Measurements from ENCODE around the gene DST.

The DST gene

DNA sequence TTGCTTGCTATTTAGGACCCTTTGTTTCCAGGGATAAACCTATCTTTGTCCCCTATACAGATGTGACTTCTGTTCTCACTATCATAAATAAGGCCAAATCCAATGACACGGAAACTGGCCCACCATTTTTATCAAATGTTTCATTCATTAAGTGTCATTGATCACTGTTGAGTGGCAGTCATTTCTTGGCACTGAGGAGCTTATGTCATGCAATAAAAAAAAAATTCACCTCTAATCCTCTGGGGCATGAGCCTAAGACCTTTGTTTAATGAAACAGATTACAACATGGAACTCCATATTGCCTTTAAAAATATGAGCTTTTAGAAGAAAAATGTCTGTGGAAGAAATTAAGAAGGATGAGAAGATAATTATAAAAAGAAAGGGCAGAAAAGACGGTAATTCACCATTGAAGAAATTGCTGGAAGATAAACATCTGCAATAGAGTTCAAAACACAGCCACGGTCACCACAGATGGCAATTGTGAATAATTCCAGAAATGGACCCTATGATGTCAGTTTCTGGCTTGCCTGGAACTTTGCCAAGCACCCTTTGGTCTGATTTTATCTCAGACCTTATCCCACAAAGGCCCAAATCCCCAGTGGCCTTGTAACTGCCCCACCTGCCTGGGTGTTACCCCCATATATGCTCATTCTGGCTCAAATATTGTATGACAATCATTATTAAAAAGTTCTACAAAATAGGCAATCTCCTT lies 91.1 kb downstream of the DST start:
- Histone ChIP-seq H3K9me3 (ENCODE audit: insufficient read depth, low read depth, low read length) (no peaks in the 10 kb centered on the region), H3K36me3 (ENCODE audit: control insufficient read depth in 1 of 2, insufficient read depth in 2 of 2, low read length in 2 of 2) (peaks cover 0 to 4% of the 10 kb centered on the region in 2 experiments), H2BK5ac (ENCODE audit: low read depth, low read length, poor library complexity) (no peak overlapping the region), H4K91ac (ENCODE audit: low read depth, low read length) (no peak overlapping the region), H3K23ac (ENCODE audit: low read length) (no peak overlapping the region), H3K4me3 (ENCODE audit: low read depth, low read length) (no peak overlapping the region), H4K8ac (ENCODE audit: low read depth, low read length) (no peak overlapping the region), H2BK12ac (ENCODE audit: low read length) (no peak overlapping the region), H3K79me2 (ENCODE audit: control insufficient read depth, insufficient read depth, low read length, poor library complexity) (no peaks in the 10 kb centered on the region), H3K18ac (ENCODE audit: low read length) (no peak overlapping the region), H3K27ac (ENCODE audit: low read depth, low read length) (no peak overlapping the region), H2AFZ (ENCODE audit: insufficient read depth, low read length, poor library complexity) (no peak overlapping the region), H3K14ac (ENCODE audit: low read length) (no peak overlapping the region), H3K4me1 (ENCODE audit: control insufficient read depth in 1 of 2, insufficient read depth in 2 of 2, low read length in 2 of 2) (no peaks in the 10 kb centered on the region), H3K79me1 (ENCODE audit: low read length) (no peaks in the 10 kb centered on the region), H3K27me3 (ENCODE audit: insufficient read depth, low read length) (no peaks in the 10 kb centered on the region), H3K4me2 (ENCODE audit: low read length) (no peak overlapping the region), H4K12ac (ENCODE audit: low read depth, low read length) (no peak overlapping the region), H3K4ac (ENCODE audit: low read depth, low read length) (no peak overlapping the region), H2AK5ac (ENCODE audit: low read length) (no peak overlapping the region), H3K9ac (ENCODE audit: low read length) (no peak overlapping the region), H2BK120ac (ENCODE audit: insufficient read depth, low read length, poor library complexity) (no peak overlapping the region)
- DNase-seq, result peak in 1 of 2 donors; percentile 41
- no CpG with 5 or more reads among the region's 3 CpGs for WGBS (ENCODE audit: extremely low coverage, insufficient coverage, insufficient read length)

DNA sequence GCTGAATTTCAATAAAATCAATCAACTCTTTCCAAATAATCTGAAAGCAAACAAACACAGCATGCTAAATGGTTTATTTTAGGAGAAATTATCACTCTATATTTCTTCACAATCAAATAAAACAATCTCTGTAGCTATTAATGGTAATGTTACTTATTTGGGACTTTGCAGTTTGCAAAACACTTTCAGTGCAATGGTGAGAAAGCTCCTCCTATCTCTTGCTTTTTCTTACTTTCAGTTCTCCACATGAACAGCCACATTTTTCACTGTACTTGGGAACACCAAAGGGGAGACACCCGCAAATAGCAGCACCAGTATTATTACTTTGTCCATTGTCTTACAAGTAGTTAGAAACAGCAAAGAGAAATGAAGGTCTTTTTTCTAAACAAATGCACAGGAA lies 92.4 kb downstream of the DST start:
- Histone ChIP-seq H4K12ac (ENCODE audit: low read depth, low read length) (no peak overlapping the region), H4K8ac (ENCODE audit: low read depth, low read length) (no peak overlapping the region), H2AFZ (ENCODE audit: insufficient read depth, low read length, poor library complexity) (no peak overlapping the region), H3K4me2 (ENCODE audit: low read length) (no peak overlapping the region), H3K4me3 (ENCODE audit: low read depth, low read length) (no peak overlapping the region), H3K9ac (ENCODE audit: low read length) (no peak overlapping the region), H4K91ac (ENCODE audit: low read depth, low read length) (no peak overlapping the region), H3K27ac (ENCODE audit: low read depth, low read length) (no peak overlapping the region), H3K9me3 (ENCODE audit: insufficient read depth, low read depth, low read length) (no peaks in the 10 kb centered on the region), H3K27me3 (ENCODE audit: insufficient read depth, low read length) (no peaks in the 10 kb centered on the region), H2BK5ac (ENCODE audit: low read depth, low read length, poor library complexity) (no peak overlapping the region), H3K14ac (ENCODE audit: low read length) (no peak overlapping the region), H2BK120ac (ENCODE audit: insufficient read depth, low read length, poor library complexity) (no peak overlapping the region), H3K79me2 (ENCODE audit: control insufficient read depth, insufficient read depth, low read length, poor library complexity) (no peaks in the 10 kb centered on the region), H3K18ac (ENCODE audit: low read length) (no peak overlapping the region), H3K4ac (ENCODE audit: low read depth, low read length) (no peak overlapping the region), H3K23ac (ENCODE audit: low read length) (no peak overlapping the region), H3K4me1 (ENCODE audit: control insufficient read depth in 1 of 2, insufficient read depth in 2 of 2, low read length in 2 of 2) (no peaks in the 10 kb centered on the region), H3K79me1 (ENCODE audit: low read length) (no peaks in the 10 kb centered on the region), H3K36me3 (ENCODE audit: control insufficient read depth in 1 of 2, insufficient read depth in 2 of 2, low read length in 2 of 2) (peaks cover 0 to under 1% of the 10 kb centered on the region in 2 experiments), H2AK5ac (ENCODE audit: low read length) (no peak overlapping the region), H2BK12ac (ENCODE audit: low read length) (no peak overlapping the region)
- no peak for DNase-seq
- WGBS (ENCODE audit: extremely low coverage, insufficient coverage, insufficient read length), result no CpG with 5 or more reads among the region's 1 CpG

DNA sequence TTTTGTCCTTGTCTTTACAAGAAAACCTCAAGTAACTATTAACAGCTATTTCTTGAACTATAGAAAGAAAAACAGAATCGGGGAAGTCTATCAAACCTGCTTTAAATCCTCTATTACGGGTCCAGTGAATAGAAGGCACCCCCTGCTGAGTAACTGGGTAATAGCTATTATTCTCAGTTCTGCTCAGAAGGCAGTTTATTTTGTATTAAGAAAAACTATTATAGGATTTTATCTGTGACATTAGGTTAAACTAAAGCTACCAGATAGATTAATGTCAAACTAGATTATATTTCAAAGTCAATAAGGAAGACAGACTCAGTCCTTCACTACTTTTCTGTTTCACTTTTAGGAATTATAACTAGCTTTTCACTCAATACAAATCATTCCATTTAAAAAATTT lies 93.7 kb downstream of the DST start:
- H4K12ac ChIP-seq (ENCODE audit: low read depth, low read length), result no peak overlapping the region
- no peaks in the 10 kb centered on the region for H3K36me3 ChIP-seq (ENCODE audit: control insufficient read depth in 1 of 2, insufficient read depth in 2 of 2, low read length in 2 of 2)
- H2AK5ac ChIP-seq (ENCODE audit: low read length), result no peak overlapping the region
- DNase-seq, result no peak
- no peak overlapping the region for H3K27ac ChIP-seq (ENCODE audit: low read depth, low read length)
- H3K4me2 ChIP-seq (ENCODE audit: low read length), result no peak overlapping the region
- H3K14ac ChIP-seq (ENCODE audit: low read length), result no peak overlapping the region
- H2BK5ac ChIP-seq (ENCODE audit: low read depth, low read length, poor library complexity), result no peak overlapping the region
- H4K8ac ChIP-seq (ENCODE audit: low read depth, low read length), result no peak overlapping the region
- no peak overlapping the region for H3K23ac ChIP-seq (ENCODE audit: low read length)
- H2BK12ac ChIP-seq (ENCODE audit: low read length), result no peak overlapping the region
- no peak overlapping the region for H2BK120ac ChIP-seq (ENCODE audit: insufficient read depth, low read length, poor library complexity)
- H3K9me3 ChIP-seq (ENCODE audit: insufficient read depth, low read depth, low read length), result no peaks in the 10 kb centered on the region
- H3K9ac ChIP-seq (ENCODE audit: low read length), result no peak overlapping the region
- no CpG with 5 or more reads among the region's 2 CpGs for WGBS (ENCODE audit: extremely low coverage, insufficient coverage, insufficient read length)
- no peak overlapping the region for H3K4ac ChIP-seq (ENCODE audit: low read depth, low read length)
- H3K79me2 ChIP-seq (ENCODE audit: control insufficient read depth, insufficient read depth, low read length, poor library complexity), result no peaks in the 10 kb centered on the region
- H3K79me1 ChIP-seq (ENCODE audit: low read length), result no peaks in the 10 kb centered on the region
- no peak overlapping the region for H3K18ac ChIP-seq (ENCODE audit: low read length)
- H2AFZ ChIP-seq (ENCODE audit: insufficient read depth, low read length, poor library complexity), result no peak overlapping the region
- H4K91ac ChIP-seq (ENCODE audit: low read depth, low read length), result no peak overlapping the region
- no peak overlapping the region for H3K4me3 ChIP-seq (ENCODE audit: low read depth, low read length)
- H3K4me1 ChIP-seq (ENCODE audit: control insufficient read depth in 1 of 2, insufficient read depth in 2 of 2, low read length in 2 of 2), result no peaks in the 10 kb centered on the region
- H3K27me3 ChIP-seq (ENCODE audit: insufficient read depth, low read length), result no peaks in the 10 kb centered on the region

DNA sequence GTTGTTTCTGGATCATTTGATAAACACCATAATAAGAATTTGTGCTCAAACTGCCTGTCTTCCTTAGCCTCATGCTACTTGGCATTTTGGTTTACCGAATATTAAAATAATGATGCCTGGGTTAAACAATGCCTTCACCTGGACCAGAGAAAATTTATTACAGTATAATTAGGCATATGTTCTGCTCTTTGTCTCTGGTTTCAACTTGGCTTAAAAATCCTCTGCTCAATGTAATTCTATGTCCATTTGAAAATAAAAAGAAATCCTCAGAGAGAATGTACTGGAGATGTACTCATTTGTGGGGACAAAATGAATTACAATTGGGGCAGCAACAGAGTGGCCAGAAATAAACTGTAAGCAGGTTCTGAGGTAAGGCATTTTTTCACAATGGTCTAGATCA lies 95.0 kb downstream of the DST start:
- Histone ChIP-seq H3K4me2 (ENCODE audit: low read length) (no peak overlapping the region), H3K23ac (ENCODE audit: low read length) (no peak overlapping the region), H3K4ac (ENCODE audit: low read depth, low read length) (no peak overlapping the region), H3K36me3 (ENCODE audit: control insufficient read depth in 1 of 2, insufficient read depth in 2 of 2, low read length in 2 of 2) (no peaks in the 10 kb centered on the region), H3K18ac (ENCODE audit: low read length) (no peak overlapping the region), H3K4me1 (ENCODE audit: control insufficient read depth in 1 of 2, insufficient read depth in 2 of 2, low read length in 2 of 2) (no peaks in the 10 kb centered on the region), H3K9ac (ENCODE audit: low read length) (no peak overlapping the region), H4K91ac (ENCODE audit: low read depth, low read length) (no peak overlapping the region), H3K79me1 (ENCODE audit: low read length) (peaks cover 2% of the 10 kb centered on the region), H4K12ac (ENCODE audit: low read depth, low read length) (no peak overlapping the region), H2BK120ac (ENCODE audit: insufficient read depth, low read length, poor library complexity) (no peak overlapping the region), H3K14ac (ENCODE audit: low read length) (no peak overlapping the region), H3K79me2 (ENCODE audit: control insufficient read depth, insufficient read depth, low read length, poor library complexity) (no peaks in the 10 kb centered on the region), H3K4me3 (ENCODE audit: low read depth, low read length) (no peak overlapping the region), H2AFZ (ENCODE audit: insufficient read depth, low read length, poor library complexity) (no peak overlapping the region), H2BK5ac (ENCODE audit: low read depth, low read length, poor library complexity) (no peak overlapping the region), H4K8ac (ENCODE audit: low read depth, low read length) (no peak overlapping the region), H3K9me3 (ENCODE audit: insufficient read depth, low read depth, low read length) (no peaks in the 10 kb centered on the region), H2AK5ac (ENCODE audit: low read length) (no peak overlapping the region), H3K27me3 (ENCODE audit: insufficient read depth, low read length) (no peaks in the 10 kb centered on the region), H3K27ac (ENCODE audit: low read depth, low read length) (no peak overlapping the region), H2BK12ac (ENCODE audit: low read length) (no peak overlapping the region)
- DNase-seq, result no peak
- WGBS (ENCODE audit: extremely low coverage, insufficient coverage, insufficient read length), result no CpG with 5 or more reads among the region's 1 CpG
